WI38 (cell line): Measurements from ENCODE around the gene OTOG.

Experiments used
- H3K4me3 ChIP-seq: 2 replicates; pipeline ENCODE4 v1.5.1; 2011; ENCODE audit warnings: low read depth, mild to moderate bottlenecking, control low read depth, low read length
- TF ChIP-seq, protein P1 (sequence below): IDR thresholded peaks from 2 replicates; pipeline ENCODE4 v1.5.1; 2012; ENCODE audit warnings: low read depth, mild to moderate bottlenecking, control low read depth, low read length

OTOG gene

DNA sequence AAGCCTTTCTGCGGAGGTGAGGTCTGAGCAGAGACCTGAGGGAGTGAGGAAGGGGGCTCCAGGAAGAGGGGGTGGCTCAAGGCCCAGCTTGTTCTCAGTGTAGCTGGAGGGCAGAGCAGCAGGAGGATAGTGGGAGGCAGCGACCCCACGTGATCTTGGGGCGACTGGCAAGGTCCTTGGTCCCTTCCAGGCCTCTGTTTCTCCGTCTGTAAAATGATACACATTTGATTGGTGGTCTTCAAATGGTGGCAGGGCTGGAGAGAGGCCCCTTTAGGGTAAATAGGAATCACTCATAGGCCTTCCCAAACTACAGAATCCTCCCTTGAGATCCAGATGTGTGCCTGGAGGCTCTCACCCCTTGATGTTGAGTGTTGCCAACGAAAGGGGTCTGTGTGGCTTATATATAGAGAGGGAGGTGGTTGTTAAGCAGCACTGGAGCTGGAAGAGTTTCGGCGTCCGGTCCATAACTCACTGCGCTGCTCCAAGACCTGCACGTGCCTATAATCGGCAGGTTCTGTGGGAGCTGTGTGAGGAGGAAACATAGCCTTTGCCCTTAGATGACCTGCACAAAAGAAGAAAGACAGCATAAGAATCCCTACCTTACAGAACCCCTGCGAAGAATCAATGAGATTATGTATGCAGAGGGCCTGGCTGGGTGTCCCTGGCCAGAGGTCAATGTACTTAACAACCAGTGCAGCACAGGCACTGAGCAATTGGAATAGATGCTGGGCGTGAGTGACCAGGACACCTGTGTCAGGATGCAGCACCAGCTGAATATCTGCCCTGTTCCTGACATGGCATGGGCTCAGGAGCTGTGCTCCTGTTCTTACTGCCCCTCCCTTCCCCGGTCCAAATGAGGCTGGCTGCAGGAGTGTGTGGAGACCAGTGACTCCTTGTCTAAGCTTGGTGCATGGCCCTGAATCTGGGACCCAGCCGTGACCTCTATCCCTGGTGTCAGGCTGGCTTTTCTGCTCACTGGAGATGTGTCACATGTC is 28.7 kb downstream of the OTOG start:
- H3K4me3 ChIP-seq: no peak overlapping the region
- TF ChIP-seq, protein P1, sequence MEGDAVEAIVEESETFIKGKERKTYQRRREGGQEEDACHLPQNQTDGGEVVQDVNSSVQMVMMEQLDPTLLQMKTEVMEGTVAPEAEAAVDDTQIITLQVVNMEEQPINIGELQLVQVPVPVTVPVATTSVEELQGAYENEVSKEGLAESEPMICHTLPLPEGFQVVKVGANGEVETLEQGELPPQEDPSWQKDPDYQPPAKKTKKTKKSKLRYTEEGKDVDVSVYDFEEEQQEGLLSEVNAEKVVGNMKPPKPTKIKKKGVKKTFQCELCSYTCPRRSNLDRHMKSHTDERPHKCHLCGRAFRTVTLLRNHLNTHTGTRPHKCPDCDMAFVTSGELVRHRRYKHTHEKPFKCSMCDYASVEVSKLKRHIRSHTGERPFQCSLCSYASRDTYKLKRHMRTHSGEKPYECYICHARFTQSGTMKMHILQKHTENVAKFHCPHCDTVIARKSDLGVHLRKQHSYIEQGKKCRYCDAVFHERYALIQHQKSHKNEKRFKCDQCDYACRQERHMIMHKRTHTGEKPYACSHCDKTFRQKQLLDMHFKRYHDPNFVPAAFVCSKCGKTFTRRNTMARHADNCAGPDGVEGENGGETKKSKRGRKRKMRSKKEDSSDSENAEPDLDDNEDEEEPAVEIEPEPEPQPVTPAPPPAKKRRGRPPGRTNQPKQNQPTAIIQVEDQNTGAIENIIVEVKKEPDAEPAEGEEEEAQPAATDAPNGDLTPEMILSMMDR: no peak

DNA sequence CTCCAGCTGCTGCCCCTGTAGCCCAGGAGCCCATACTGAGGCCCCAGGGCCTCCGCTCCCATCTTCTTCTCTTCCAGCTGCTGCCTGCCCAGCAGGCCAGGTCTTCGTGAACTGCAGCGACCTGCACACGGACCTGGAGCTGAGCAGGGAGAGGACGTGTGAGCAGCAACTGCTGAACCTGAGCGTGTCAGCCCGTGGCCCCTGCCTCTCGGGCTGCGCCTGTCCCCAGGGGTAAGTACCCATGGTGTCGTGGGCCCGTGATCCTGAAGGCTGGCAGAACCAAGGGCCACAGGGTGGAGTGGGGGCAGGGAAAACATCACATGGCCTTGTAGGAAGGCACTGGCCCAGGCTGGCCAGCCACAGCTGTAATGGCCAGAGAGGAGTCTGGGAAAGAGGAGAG is 31.2 kb downstream of the OTOG start:
- H3K4me3 ChIP-seq: no peak overlapping the region
- TF ChIP-seq, protein P1: no peak

DNA sequence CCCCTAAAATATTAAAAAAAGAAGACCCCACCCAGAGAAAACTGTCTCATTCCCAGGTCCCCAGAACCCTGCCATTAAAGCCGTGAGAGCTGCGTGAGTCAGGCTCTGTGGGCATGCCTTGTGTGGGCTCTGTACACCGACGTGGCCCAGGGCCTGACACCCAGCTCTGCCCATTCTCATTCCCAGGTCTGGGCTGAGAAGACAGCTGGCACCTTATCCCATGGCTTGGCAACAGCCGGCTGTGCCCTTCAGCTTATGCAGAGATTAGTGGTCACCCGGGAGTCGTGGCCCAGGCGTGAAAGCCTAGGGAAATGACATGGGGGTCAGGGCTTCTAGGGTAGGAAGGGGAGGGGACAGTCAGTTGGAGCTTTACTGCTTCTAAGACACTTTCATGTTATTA is 31.9 kb downstream of the OTOG start:
- TF ChIP-seq, protein P1: no peak
- no peak overlapping the region for H3K4me3 ChIP-seq

DNA sequence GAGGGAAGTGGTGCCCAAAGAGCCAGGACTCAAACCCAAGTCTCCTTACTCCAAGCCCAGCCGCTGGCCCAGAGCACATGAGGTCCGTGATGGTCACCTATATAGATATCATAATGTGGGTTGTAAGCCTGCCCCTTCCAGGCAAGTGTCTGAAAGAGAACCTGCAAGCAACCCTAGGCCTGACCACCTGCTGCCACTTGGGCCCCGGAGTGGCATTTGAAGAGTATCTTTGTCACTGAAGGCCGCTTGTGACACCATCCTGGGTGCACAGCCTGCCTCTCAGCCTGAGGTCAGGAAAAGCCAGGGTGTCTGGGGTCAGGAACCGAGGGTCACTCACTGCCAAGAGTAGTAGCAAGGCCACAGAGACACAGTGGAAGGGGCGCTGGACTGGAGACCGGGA is 32.4 kb downstream of the OTOG start:
- H3K4me3 ChIP-seq: no peak overlapping the region
- TF ChIP-seq, protein P1: no peak

DNA sequence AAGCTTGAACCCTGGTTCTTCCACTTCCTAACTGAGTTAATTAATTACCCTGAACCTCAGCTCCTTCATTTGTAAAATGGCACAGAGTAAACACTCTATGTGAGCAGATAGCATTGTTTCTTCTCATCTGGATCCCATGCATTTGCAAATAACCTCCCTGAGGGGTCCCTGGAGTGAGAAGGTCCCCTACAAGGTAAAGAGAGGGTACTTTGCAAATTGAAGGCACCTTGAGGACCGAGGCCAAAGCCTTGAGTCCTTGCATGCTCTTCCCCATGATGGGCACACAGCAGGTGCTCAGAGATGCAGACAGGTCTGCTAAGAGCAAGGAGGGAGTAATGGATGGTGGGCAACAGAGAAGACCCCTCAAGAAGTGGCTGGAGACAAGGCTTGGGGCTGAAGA is 33.2 kb downstream of the OTOG start:
- H3K4me3 ChIP-seq: no peak overlapping the region
- TF ChIP-seq, protein P1: no peak

DNA sequence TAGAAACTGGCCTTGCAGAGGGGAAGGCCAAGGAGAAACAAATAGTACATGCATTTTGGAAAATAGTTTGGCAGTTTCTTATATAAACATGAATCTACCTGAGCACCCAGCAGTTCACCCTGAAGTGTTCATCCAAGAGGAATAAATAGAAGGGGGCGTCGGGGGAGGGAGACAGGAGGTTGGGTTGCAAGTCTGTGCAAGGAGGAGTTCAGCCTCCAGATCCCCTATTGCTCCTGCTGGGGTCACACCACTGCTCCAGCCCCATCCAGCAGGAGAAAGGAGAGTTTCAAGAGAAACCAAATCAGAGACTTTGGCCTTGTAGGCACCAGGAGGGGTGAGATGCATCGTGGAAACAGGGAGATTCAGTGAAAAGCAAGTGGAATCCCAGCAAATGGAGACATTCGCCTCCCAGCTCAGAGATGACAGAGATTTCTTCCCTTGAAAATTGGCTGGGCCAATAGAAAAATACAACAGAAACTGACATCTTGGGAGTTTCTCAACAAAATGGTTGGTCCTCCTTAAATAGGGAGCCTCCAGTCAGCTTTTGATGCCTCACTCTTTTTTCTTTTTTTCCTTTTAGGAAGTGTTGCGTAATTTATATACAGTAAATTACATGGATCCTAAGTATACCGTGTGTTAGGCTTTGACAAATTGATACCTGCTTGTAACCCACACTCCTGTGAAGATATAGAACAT is 34.1 kb downstream of the OTOG start:
- TF ChIP-seq, protein P1: no peak

DNA sequence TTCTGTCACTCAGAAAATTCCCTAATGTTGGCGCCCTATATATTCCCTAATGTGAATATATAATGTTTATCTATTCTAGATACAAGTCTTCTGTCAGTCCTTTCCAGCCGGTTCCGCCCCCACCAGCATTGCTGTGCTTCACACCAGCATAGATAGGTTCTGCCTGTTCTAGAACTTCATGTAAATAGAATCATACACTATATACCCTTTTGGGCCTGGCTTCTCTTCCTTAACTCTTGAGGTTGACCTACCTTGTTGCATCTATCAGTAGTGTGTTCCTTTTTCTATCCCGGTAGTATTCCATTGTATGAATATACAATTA is 34.6 kb downstream of the OTOG start:
- TF ChIP-seq, protein P1: no peak
- H3K4me3 ChIP-seq: no peak overlapping the region

More for the DNA sequence above, 34.1 kb downstream of the OTOG start:
- no peak overlapping the region for H3K4me3 ChIP-seq
